ENCODE data around the gene ATP5F1C.

DNA sequence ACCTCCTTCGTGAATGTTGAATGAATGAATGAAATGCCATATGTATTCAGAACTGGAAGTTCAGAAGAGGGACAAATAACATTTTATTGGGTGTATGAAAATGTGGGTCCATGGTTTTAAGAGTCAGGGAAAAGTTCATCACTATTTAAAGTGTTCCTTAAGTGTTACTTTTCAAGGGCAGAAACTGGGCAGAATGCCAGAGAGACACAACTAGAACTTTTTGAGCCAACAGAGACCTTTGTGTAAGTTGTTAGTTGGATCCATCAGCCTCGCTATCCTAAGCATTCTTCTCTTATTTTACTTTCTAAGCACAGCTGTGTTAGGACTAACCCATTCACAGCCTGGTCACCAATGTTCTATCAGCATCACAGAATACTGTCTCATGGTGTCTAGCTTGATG lies 16.8 kb downstream of the ATP5F1C start:
- TF ChIP-seq POLR2A (IDR thresholded peaks at IDR 0.05; ENCODE audit: low read length) (no peak), GATA1 (IDR thresholded peaks at IDR 0.05; ENCODE audit: low read depth, low read length) (no peak)

Data from erythroblast (primary cell).